ENCODE data around the gene NTRK1.

The NTRK1 gene

DNA sequence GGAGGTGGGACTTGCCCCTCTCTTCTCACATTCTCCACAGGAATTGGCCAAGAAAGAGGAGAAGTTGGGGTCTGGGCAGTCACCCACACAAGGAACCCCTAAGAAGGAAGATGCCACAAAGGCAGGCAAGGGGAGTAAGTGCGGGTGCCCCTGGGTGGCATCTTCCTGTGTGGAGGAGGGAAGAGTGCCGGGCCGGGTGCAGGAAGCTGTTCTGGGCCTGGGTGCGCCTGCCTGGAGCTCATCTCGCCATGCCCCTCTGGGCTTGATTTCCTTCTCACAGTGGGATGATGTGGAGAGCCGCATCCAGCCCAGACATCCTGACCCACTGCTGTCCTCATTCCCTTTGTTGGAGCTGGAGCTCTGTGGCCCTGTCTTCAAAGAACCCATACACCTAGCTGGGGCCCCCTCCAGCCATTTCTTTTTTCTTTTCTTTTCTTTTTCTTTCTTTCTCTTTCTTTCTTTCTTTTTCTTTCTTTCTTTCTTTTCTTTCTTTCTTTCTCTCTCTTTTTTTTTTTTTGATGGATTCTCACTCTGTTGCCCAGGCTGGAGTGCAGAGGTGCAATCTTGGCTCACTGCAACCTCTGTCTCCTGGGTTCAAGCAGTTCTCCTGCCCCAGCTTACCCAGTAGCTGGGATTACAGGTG, 69.1 kb downstream of the NTRK1 start:
- TF ChIP-seq, protein P1, sequence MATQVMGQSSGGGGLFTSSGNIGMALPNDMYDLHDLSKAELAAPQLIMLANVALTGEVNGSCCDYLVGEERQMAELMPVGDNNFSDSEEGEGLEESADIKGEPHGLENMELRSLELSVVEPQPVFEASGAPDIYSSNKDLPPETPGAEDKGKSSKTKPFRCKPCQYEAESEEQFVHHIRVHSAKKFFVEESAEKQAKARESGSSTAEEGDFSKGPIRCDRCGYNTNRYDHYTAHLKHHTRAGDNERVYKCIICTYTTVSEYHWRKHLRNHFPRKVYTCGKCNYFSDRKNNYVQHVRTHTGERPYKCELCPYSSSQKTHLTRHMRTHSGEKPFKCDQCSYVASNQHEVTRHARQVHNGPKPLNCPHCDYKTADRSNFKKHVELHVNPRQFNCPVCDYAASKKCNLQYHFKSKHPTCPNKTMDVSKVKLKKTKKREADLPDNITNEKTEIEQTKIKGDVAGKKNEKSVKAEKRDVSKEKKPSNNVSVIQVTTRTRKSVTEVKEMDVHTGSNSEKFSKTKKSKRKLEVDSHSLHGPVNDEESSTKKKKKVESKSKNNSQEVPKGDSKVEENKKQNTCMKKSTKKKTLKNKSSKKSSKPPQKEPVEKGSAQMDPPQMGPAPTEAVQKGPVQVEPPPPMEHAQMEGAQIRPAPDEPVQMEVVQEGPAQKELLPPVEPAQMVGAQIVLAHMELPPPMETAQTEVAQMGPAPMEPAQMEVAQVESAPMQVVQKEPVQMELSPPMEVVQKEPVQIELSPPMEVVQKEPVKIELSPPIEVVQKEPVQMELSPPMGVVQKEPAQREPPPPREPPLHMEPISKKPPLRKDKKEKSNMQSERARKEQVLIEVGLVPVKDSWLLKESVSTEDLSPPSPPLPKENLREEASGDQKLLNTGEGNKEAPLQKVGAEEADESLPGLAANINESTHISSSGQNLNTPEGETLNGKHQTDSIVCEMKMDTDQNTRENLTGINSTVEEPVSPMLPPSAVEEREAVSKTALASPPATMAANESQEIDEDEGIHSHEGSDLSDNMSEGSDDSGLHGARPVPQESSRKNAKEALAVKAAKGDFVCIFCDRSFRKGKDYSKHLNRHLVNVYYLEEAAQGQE (IDR thresholded peaks at IDR 0.05; ENCODE audit: insufficient replicate concordance, low read depth) = no peak
- no peak overlapping the region for H3K4me3 ChIP-seq (replicated peaks; ENCODE audit: insufficient read depth, low read length)
- peaks cover 35% of the 10 kb centered on the region for H3K27me3 ChIP-seq (ENCODE audit: insufficient read depth, poor library complexity, severe bottlenecking)
- H3K27ac ChIP-seq (replicated peaks) = no peak overlapping the region
- DNase-seq (ENCODE audit: low read depth in 1 of 2, low spot score in 1 of 2) = no peak

DNA sequence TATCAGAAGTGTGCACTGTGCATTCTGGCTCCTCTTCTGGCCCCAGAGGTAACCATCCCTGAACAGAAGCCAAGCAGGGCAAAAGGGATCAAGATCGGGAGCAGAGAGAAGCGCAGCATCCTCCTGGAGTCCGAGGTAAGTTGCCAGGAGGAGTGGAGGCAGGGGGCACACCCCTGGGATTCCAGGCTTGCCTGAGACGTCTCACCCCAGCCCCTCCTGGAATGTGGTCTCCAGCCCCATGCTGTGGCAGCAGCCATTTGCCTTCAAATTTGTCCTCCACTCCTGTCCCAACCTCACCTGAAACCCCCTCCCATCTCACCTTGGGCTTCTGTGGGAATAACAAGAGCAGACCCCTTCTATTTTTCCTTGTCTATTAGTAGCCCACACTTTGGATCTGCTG, 69.8 kb downstream of the NTRK1 start:
- H3K27ac ChIP-seq (replicated peaks) = no peak overlapping the region
- H3K4me3 ChIP-seq (replicated peaks; ENCODE audit: insufficient read depth, low read length) = no peak overlapping the region
- no peak for DNase-seq (ENCODE audit: low read depth in 1 of 2, low spot score in 1 of 2)
- peaks cover 27% of the 10 kb centered on the region for H3K27me3 ChIP-seq (ENCODE audit: insufficient read depth, poor library complexity, severe bottlenecking)
- TF ChIP-seq SPI1 (IDR thresholded peaks at IDR 0.05; ENCODE audit: borderline replicate concordance, low read depth) = no peak
- TF ChIP-seq GABPA (IDR thresholded peaks at IDR 0.05; ENCODE audit: low read depth) = no peak
- TF ChIP-seq, protein P1 (IDR thresholded peaks at IDR 0.05; ENCODE audit: insufficient replicate concordance, low read depth) = no peak
- TF ChIP-seq, protein P2, sequence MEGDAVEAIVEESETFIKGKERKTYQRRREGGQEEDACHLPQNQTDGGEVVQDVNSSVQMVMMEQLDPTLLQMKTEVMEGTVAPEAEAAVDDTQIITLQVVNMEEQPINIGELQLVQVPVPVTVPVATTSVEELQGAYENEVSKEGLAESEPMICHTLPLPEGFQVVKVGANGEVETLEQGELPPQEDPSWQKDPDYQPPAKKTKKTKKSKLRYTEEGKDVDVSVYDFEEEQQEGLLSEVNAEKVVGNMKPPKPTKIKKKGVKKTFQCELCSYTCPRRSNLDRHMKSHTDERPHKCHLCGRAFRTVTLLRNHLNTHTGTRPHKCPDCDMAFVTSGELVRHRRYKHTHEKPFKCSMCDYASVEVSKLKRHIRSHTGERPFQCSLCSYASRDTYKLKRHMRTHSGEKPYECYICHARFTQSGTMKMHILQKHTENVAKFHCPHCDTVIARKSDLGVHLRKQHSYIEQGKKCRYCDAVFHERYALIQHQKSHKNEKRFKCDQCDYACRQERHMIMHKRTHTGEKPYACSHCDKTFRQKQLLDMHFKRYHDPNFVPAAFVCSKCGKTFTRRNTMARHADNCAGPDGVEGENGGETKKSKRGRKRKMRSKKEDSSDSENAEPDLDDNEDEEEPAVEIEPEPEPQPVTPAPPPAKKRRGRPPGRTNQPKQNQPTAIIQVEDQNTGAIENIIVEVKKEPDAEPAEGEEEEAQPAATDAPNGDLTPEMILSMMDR (IDR thresholded peaks at IDR 0.05; ENCODE audit: insufficient read depth, low read length) = no peak
- TF ChIP-seq POLR2AphosphoS5 (IDR thresholded peaks at IDR 0.05; ENCODE audit: low read depth) = no peak
